NCI-H345 treated with DMSO at 0.1 percent for 48 hours (cell line): ENCODE measurements around the gene DPP6.

Experiments used
- DNase-seq: peaks from one replicate; lab custom pipeline; 2025; ENCODE audit not compliant: unreplicated experiment; lab: John Stamatoyannopoulos, UW

DPP6 gene

GRCh38 chr7:154332811-154333580, 280.8 kb downstream of the DPP6 start:
- DNase-seq, result no peak

GRCh38 chr7:154336295-154336694, 284.1 kb downstream of the DPP6 start:
- DNase-seq, result no peak

- DNase-seq, result no peak
These were observed 286.7 kb downstream of the DPP6 start for GRCh38 chr7:154338701-154339506.

GRCh38 chr7:154342971-154343633, 290.9 kb downstream of the DPP6 start:
- no peak for DNase-seq

- DNase-seq, result no peak
These were observed 291.7 kb downstream of the DPP6 start for GRCh38 chr7:154343778-154344412.

GRCh38 chr7:154345093-154345492, 292.9 kb downstream of the DPP6 start:
- DNase-seq, result no peak

GRCh38 chr7:154347700-154348266, 295.6 kb downstream of the DPP6 start:
- no peak for DNase-seq

GRCh38 chr7:154350892-154351291, 298.7 kb downstream of the DPP6 start:
- DNase-seq, result no peak

GRCh38 chr7:154353355-154353767, 301.2 kb downstream of the DPP6 start:
- peak; percentile 58 for DNase-seq

- DNase-seq, result no peak
These were observed 312.0 kb downstream of the DPP6 start for GRCh38 chr7:154364170-154364569.

GRCh38 chr7:154371424-154371823, 319.2 kb downstream of the DPP6 start:
- no peak for DNase-seq

GRCh38 chr7:154372011-154372601, 319.9 kb downstream of the DPP6 start:
- DNase-seq, result no peak

GRCh38 chr7:154373956-154374355, 321.8 kb downstream of the DPP6 start:
- no peak for DNase-seq

GRCh38 chr7:154375956-154376355, 323.8 kb downstream of the DPP6 start:
- DNase-seq, result no peak

GRCh38 chr7:154380771-154381170, 328.6 kb downstream of the DPP6 start:
- no peak for DNase-seq

GRCh38 chr7:154383045-154383444, 330.8 kb downstream of the DPP6 start:
- no peak for DNase-seq

- DNase-seq, result no peak
These were observed 333.0 kb downstream of the DPP6 start for GRCh38 chr7:154385214-154385613.

GRCh38 chr7:154387252-154387651, 335.1 kb downstream of the DPP6 start:
- DNase-seq, result no peak

- no peak for DNase-seq
These were observed 336.2 kb downstream of the DPP6 start for GRCh38 chr7:154388412-154388811.

GRCh38 chr7:154388999-154389398, 336.8 kb downstream of the DPP6 start:
- DNase-seq, result no peak

- no peak for DNase-seq
These were observed 338.8 kb downstream of the DPP6 start for GRCh38 chr7:154390961-154391360.
